Ishikawa (cell line): Measurements from ENCODE around the gene C1orf141.

ENCODE experiments used
- CEBPB ChIP-seq: IDR thresholded peaks from 2 replicates; pipeline ENCODE4 v1.6.1; 2012
- CREB1 ChIP-seq: IDR thresholded peaks from 2 replicates; pipeline ENCODE4 v1.6.1; 2012; ENCODE audit warnings: low read depth
- EGR1 ChIP-seq: IDR thresholded peaks from 2 replicates; pipeline ENCODE4 v1.6.1; 2012
- EP300 ChIP-seq: IDR thresholded peaks from 2 replicates; pipeline ENCODE4 v1.6.1; 2012; ENCODE audit warnings: borderline replicate concordance
- FOXM1 ChIP-seq: IDR thresholded peaks from 2 replicates; pipeline ENCODE4 v1.6.1; 2012; ENCODE audit warnings: low read depth, borderline replicate concordance
- NFIC ChIP-seq: IDR thresholded peaks from 2 replicates; pipeline ENCODE4 v1.6.1; 2012
- RAD21 ChIP-seq: IDR thresholded peaks from 2 replicates; pipeline ENCODE4 v1.6.1; 2012; ENCODE audit warnings: low read depth
- REST ChIP-seq: IDR thresholded peaks from 2 replicates; pipeline ENCODE4 v1.6.1; 2012; ENCODE audit warnings: low read depth, mild to moderate bottlenecking
- TAF1 ChIP-seq: IDR thresholded peaks from 2 replicates; pipeline ENCODE4 v1.6.1; 2012; ENCODE audit warnings: low read depth, mild to moderate bottlenecking
- TCF12 ChIP-seq: IDR thresholded peaks from 2 replicates; pipeline ENCODE4 v1.6.1; 2012; ENCODE audit warnings: low read depth
- TEAD4 ChIP-seq: IDR thresholded peaks from 2 replicates; pipeline ENCODE4 v1.6.1; 2012
- YY1 ChIP-seq: IDR thresholded peaks from 2 replicates; pipeline ENCODE4 v1.6.1; 2012; ENCODE audit warnings: low read depth
- ZBTB7A ChIP-seq: IDR thresholded peaks from 2 replicates; pipeline ENCODE4 v1.6.1; 2012; ENCODE audit warnings: low read depth
- TF ChIP-seq, protein P1 (sequence below): IDR thresholded peaks from 2 replicates; pipeline ENCODE4 v1.6.1; 2012
- TF ChIP-seq, protein P2 (sequence below): IDR thresholded peaks from 2 replicates; pipeline ENCODE4 v1.6.1; 2012

C1orf141 gene

GRCh38 chr1:67144696-67145095 is 9.9 kb upstream of the C1orf141 start:
- TF ChIP-seq TAF1 (no peak), NFIC (no peak), TEAD4 (no peak), REST (no peak), RAD21 (peak; percentile 22; the same call in 1 of the 2 replicates), EGR1 (no peak)
- TF ChIP-seq, protein P1, sequence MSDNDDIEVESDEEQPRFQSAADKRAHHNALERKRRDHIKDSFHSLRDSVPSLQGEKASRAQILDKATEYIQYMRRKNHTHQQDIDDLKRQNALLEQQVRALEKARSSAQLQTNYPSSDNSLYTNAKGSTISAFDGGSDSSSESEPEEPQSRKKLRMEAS: no peak

GRCh38 chr1:67143966-67144365 is 9.2 kb upstream of the C1orf141 start:
- TF ChIP-seq CEBPB (no peak), TEAD4 (no peak), TCF12 (no peak), EGR1 (no peak), REST (no peak), FOXM1 (no peak), NFIC (no peak), ZBTB7A (no peak), RAD21 (no peak), YY1 (no peak), CREB1 (no peak), TAF1 (no peak), EP300 (no peak)
- TF ChIP-seq, protein P2, sequence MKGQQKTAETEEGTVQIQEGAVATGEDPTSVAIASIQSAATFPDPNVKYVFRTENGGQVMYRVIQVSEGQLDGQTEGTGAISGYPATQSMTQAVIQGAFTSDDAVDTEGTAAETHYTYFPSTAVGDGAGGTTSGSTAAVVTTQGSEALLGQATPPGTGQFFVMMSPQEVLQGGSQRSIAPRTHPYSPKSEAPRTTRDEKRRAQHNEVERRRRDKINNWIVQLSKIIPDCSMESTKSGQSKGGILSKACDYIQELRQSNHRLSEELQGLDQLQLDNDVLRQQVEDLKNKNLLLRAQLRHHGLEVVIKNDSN: no peak
- TF ChIP-seq, protein P1: no peak

GRCh38 chr1:67142931-67143330 is 8.2 kb upstream of the C1orf141 start:
- no peak for TF ChIP-seq NFIC
- no peak for TF ChIP-seq EGR1
- no peak for TF ChIP-seq YY1
- TF ChIP-seq CEBPB: no peak
- TF ChIP-seq CREB1: no peak
- TF ChIP-seq TEAD4: no peak
- TF ChIP-seq, protein P2: no peak
- TF ChIP-seq, protein P1: no peak
- no peak for TF ChIP-seq FOXM1
- no peak for TF ChIP-seq EP300
- no peak for TF ChIP-seq REST
- no peak for TF ChIP-seq RAD21
- no peak for TF ChIP-seq TCF12
- no peak for TF ChIP-seq ZBTB7A
- no peak for TF ChIP-seq TAF1

DNA sequence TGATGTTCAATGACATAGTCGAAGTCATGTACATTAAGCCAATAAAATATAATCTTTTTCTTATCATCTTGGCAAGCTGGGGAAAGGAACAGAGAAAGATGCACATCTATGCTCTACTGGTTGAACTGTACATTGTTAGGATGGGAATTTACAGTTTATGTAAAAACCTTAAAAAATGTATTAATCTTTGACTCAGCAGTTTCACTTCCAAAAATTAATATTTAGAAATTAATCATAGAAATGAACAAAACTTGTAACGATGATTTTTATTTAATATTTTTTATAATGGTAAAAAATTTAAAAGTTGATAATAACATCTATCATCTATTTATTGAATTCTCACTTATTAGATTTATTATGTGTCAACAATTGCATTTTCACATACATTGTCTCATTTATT is 5.7 kb upstream of the C1orf141 start:
- TF ChIP-seq CEBPB (no peak), NFIC (no peak), REST (no peak), TAF1 (no peak), TEAD4 (no peak), CREB1 (no peak), ZBTB7A (no peak), YY1 (no peak), FOXM1 (no peak), RAD21 (no peak), EGR1 (no peak), TCF12 (no peak), EP300 (no peak)
- TF ChIP-seq, protein P2: no peak
- TF ChIP-seq, protein P1: no peak
